Inferior parietal cortex (tissue), 1 donor: ENCODE measurements around the gene DEFB126.
"Not testable (repeated sequence)": the region's sequence is repeated elsewhere in the genome, so short reads cannot be mapped to it uniquely, and the experiment has no call there.

Experiments
- DNase-seq: peaks from one replicate; pipeline ENCODE4 v3.0.0-alpha.2; 2016; ENCODE audit errors: extremely low spot score

Gene DEFB126, protein sequence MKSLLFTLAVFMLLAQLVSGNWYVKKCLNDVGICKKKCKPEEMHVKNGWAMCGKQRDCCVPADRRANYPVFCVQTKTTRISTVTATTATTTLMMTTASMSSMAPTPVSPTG

DNA sequence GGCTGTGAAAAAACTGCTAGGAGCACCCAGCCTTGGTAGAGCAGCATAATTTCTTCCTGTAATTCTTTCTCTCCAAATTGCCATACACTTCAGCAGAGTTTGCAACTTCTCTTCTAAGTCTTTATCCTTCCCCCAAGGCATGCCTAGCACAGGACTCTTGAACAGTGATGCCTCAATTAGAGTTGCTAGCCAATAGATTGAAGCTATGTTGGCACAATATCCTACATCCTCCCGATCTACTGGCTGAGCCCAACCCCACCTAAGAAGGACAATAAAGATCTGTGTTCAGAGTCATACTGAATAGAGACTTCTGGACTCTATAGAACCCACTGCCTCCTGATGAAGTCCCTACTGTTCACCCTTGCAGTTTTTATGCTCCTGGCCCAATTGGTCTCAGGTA, at the start of gene DEFB126:
Gene DEFB126 (plus strand): TSS at position 301 of the 400 bp plus-strand sequence. CDS start 39 bp downstream, at position 340.
- DNase-seq: no peak

- DNase-seq: no peak
These were observed 48.7 kb upstream of the DEFB126 start for GRCh38 chr20:93641-94040.

DNA sequence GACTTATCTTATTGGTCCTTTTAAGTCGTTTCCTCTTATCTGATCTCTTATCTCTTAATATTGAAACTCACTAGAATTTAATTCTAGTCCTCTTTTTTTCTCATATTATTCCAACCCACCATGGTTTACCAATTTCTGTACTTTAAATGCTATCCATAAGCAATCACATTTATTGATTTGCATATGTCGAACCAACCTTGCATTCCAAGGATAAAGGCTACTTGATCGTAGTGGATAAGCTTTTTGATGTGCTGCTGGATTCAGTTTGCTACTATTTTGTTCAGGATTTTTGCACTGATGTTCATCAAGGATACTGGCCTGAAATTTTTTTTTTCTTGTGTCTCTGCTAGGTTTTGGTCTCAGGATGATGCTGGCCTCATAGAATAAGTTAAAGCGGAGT, 47.2 kb upstream of the DEFB126 start:
- DNase-seq: no peak

- not testable (repeated sequence) for DNase-seq
These were observed 44.7 kb upstream of the DEFB126 start for GRCh38 chr20:97691-98090.

DNA sequence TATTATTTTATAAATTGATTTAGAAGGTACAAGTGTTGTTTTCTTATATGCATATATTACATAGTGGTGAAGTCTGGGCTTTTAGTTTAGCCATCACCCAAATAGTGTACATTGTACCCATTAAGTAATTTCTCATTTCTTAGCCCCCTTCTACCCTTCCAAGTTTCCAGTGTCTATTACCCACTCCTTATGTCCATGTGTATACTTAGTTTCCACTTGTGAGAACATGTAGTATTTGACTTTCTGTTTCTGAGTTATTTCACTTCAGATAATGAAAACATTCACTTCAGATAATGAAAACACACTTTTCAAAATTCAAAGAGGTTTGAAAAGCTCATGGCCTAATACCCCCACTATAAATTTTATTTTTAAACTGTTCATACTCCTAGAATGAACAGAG, 40.4 kb upstream of the DEFB126 start:
- no peak for DNase-seq

- no peak for DNase-seq
These were observed 38.9 kb upstream of the DEFB126 start for GRCh38 chr20:103456-103855.

- no peak for DNase-seq
These were observed 30.0 kb upstream of the DEFB126 start for GRCh38 chr20:112396-112795.

- no peak for DNase-seq
These were observed 24.9 kb upstream of the DEFB126 start for GRCh38 chr20:117518-117917.

- DNase-seq: not testable (repeated sequence)
These were observed 12.5 kb upstream of the DEFB126 start for GRCh38 chr20:129786-130323.

- DNase-seq: no peak
These were observed 4.5 kb upstream of the DEFB126 start for GRCh38 chr20:137668-138490.

DNA sequence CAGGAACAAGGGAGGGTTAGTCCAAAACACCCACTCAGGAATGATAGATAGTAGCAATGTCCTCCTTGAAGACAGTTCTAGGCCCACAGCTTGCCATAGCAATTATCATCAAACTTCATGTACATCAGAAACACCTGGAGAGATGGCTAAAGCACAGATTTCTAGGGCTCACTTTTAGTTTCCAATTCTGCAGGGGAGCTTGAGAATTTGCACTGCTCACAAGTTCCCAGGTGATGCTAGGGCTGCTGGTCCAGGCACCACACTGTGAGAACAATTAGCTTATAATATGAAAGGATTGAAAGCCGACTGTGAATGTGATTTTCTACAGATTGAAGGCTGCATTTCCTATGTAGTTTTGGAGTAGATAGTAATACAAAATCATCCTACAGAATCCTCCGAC, 3.5 kb downstream of the DEFB126 start:
- DNase-seq: no peak

DNA sequence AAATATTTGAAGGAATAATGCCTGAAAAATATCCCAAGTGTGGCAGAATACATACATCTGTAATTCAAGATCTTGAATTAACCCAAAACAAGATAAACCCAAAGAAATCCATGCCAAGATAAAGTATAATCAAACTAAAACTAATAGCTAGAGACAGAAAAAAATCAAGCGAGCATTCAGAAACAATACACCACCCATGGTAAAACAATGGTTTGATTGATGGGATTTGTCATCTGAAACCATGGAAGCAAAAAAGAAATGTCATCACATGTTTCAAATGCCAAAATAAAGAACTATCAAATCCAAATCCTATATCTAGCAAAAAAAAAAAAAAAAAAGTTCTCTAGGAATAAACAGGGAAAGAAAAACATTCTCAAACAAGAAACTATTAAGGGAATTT, 9.7 kb downstream of the DEFB126 start:
- DNase-seq: peak; percentile 2

GRCh38 chr20:157154-157553, 14.8 kb downstream of the DEFB126 start, which contains the start of gene DEFB127:
Gene DEFB127, plus strand, starts transcription at chr20:157454. Its CDS starts 91 bp downstream, at chr20:157545.
- no peak for DNase-seq

- no peak for DNase-seq
These were observed 22.2 kb downstream of the DEFB126 start for GRCh38 chr20:164618-165017.

- DNase-seq: no peak
These were observed 26.5 kb downstream of the DEFB126 start for GRCh38 chr20:168876-169275.

- DNase-seq: no peak
These were observed 41.9 kb downstream of the DEFB126 start for GRCh38 chr20:184288-184687.

GRCh38 chr20:187733-188132, 45.3 kb downstream of the DEFB126 start:
- no peak for DNase-seq

DNA sequence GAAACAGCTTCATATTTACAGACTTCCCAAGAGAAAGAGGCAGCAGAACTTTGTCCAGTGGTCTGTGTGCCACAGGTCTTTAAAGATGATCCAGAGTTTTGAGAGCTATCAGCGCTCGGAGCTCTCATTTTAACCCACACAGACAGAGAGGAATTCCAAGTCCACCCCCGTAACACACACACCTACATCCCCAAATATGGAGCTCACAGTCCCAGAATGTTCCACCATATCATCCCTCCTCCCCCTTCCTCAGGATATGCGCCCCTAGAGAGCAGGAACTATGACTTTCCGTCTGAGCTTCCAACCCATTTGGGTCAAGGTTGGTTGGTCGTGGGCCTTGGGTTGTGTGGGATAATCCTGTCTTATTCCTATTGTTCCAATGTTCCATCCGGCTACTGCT, 47.2 kb downstream of the DEFB126 start, which contains the start of gene DEFB128:
Gene DEFB128 (minus strand): TSS at position 101 of the 400 bp plus-strand sequence. CDS start 88 bp downstream, at position 13.
- no peak for DNase-seq
